Gastrocnemius medialis (tissue), 4 donors: ENCODE results near the gene ENPP5.

Experiments
- CTCF ChIP-seq, 5 experiments: fragments of 450-650 bp in 3 of 5; fragments of 200-600 bp in 2 of 5; sonication (generic) in 2 of 5; IDR thresholded peaks in 4 of 5; conservative IDR thresholded peaks in 1 of 5; 1 replicate in 4 of 5; 2 replicates in 1 of 5; pipeline ENCODE4 v1.5.1; 2016 to 2019; ENCODE audit warnings: antibody characterized with exemption in 5 of 5, mild to moderate bottlenecking in 3 of 5, moderate library complexity in 3 of 5
- POLR2A ChIP-seq, 2 donors: fragments of 450-650 bp; IDR thresholded peaks; one replicate each; pipeline ENCODE4 v1.6.1; 2017; ENCODE audit warnings: antibody characterized with exemption in 2 of 2, mild to moderate bottlenecking in 2 of 2, moderate library complexity in 2 of 2

- no peak for TF ChIP-seq POLR2A (IDR thresholded peaks at IDR 0.05)
- TF ChIP-seq CTCF (IDR thresholded peaks at IDR 0.05 in 4 of 5, conservative IDR thresholded peaks at IDR 0.05 in 1 of 5) = no peak
Measured at GRCh38 chr6:46135176-46135575, 35.6 kb downstream of the ENPP5 start.
